Measurements from ENCODE around the gene ROPN1L. TPM values are rescaled to one million over a fixed set of nuclear protein-coding genes. Genes with fewer than 3 reads are reported as not detected.

ROPN1L gene
- total RNA-seq, 1 experiment from 2014 or later: 0.82 TPM

DNA sequence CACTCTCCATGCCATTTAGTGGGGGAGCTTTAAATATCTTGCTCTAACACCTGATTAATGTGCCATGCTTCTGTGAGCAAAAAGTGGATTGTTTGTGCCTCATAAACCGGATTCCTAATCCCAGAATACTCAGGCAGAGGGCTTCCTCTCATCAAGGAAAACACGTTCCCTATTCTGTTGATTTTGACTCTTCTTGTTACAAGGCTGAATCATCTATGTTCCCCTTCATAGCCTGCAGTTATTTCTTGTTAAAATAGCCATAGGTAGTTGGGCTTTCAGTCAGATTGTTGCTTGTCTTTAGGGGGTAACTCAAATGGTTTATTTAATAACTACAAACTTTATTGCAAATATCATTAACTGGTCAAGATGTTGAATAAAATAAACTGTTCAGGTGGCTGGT is 26.6 kb downstream of the ROPN1L start:
- Mint-ChIP-seq H3K27me3 (ENCODE audit: insufficient read depth, unreplicated experiment) (no peaks in the 10 kb centered on the region), H3K36me3 (ENCODE audit: insufficient read depth, unreplicated experiment) (no peaks in the 10 kb centered on the region), H3K4me1 (ENCODE audit: insufficient read depth, unreplicated experiment) (peaks cover 24% of the 10 kb centered on the region), H3K4me3 (ENCODE audit: unreplicated experiment) (no peak overlapping the region), H3K27ac (ENCODE audit: low read depth, unreplicated experiment) (no peak overlapping the region), H3K9me3 (ENCODE audit: unreplicated experiment) (peaks cover 5% of the 10 kb centered on the region)
- CTCF ChIA-PET: interaction anchor here (0.5 to 1.2 kb wide), 4 partner anchors 16 to 124 kb away, joined by 3 to 5 read pairs (median 4); no protein-coding TSS in a partner anchor
- intact Hi-C loops (cut with micrococcal nuclease): no loop called here
- no peak for DNase-seq (ENCODE audit: unreplicated experiment)
- TF ChIP-seq, protein P1, sequence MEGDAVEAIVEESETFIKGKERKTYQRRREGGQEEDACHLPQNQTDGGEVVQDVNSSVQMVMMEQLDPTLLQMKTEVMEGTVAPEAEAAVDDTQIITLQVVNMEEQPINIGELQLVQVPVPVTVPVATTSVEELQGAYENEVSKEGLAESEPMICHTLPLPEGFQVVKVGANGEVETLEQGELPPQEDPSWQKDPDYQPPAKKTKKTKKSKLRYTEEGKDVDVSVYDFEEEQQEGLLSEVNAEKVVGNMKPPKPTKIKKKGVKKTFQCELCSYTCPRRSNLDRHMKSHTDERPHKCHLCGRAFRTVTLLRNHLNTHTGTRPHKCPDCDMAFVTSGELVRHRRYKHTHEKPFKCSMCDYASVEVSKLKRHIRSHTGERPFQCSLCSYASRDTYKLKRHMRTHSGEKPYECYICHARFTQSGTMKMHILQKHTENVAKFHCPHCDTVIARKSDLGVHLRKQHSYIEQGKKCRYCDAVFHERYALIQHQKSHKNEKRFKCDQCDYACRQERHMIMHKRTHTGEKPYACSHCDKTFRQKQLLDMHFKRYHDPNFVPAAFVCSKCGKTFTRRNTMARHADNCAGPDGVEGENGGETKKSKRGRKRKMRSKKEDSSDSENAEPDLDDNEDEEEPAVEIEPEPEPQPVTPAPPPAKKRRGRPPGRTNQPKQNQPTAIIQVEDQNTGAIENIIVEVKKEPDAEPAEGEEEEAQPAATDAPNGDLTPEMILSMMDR (IDR thresholded peaks at IDR 0.05; ENCODE audit: unreplicated experiment): no peak
- no TSS peak for BruUV-seq (replicated peaks)
- POLR2A ChIA-PET: no interaction called here

DNA sequence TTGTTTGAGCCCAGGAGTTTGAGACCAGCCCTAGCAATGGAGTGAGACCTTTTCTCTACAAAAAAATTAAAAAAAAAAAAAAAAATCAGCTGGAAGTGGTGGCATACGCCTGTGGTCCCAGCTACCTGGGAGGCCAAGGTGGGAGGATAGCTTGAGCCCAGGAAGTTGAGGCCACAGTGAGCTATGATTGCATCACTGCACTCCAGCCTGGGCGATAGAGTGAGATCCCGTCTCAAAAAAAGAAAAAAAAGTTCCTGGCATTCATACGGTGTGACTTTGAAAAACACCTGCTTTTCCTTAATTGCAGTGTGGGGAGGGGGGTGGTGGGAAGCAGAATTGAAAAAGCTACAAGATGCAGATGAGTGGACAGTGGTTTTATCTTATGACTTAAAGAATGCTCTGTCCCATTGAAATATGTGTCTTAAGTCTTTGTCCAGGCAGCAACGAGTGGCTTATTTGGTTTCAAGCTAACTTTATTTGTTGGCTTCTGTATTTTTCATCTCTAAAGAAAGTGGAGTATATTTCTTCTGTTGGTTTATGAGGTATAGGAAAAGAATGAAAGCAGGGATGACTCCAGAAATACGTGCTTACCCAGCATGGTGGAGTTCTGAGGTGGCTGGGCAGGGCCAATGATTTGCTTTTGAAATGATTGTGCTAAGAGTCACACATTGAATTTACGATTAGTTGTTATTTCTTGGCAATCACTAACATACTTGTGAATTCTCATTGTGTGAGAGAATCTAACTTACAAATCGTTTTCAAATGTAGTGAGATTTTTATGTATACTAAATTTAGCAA is 27.8 kb downstream of the ROPN1L start:
- intact Hi-C loops (cut with micrococcal nuclease): no loop called here
- Mint-ChIP-seq H3K36me3 (ENCODE audit: insufficient read depth, unreplicated experiment) (no peaks in the 10 kb centered on the region), H3K27ac (ENCODE audit: low read depth, unreplicated experiment) (peak overlapping the region; percentile 16), H3K4me3 (ENCODE audit: unreplicated experiment) (no peak overlapping the region), H3K27me3 (ENCODE audit: insufficient read depth, unreplicated experiment) (no peaks in the 10 kb centered on the region), H3K9me3 (ENCODE audit: unreplicated experiment) (peaks cover 8% of the 10 kb centered on the region), H3K4me1 (ENCODE audit: insufficient read depth, unreplicated experiment) (peaks cover 20% of the 10 kb centered on the region)
- POLR2A ChIA-PET: interaction anchor here (0.8 kb wide), 1 partner anchor 9 kb away, joined by 4 read pairs; no protein-coding TSS in a partner anchor
- TF ChIP-seq, protein P1 (IDR thresholded peaks at IDR 0.05; ENCODE audit: unreplicated experiment): no peak
- CTCF ChIA-PET: interaction anchor here (1.2 kb wide), 1 partner anchor 17 kb away, joined by 5 read pairs; no protein-coding TSS in a partner anchor
- DNase-seq (ENCODE audit: unreplicated experiment): no peak
- BruUV-seq (replicated peaks): no TSS peak

DNA sequence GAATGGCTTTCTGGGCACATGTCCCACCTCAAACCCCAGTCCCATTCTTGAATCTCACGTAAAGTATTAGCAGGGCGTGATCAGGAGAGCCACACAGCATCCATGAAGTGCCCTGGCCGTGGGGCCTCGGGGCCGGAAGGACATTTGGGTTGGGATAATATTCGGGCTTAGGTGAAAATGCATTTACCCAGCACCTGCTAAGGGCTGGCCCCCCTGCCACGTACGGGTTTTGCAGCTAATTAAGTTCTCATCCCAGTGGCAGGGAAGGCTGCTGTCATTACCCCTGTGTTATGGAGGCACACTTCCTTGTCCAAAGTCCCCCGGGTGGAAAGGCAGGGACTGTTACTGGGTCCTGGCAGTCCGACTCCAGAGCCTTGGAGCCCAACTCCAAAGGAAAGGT is 29.0 kb downstream of the ROPN1L start:
- peaks cover 20% of the 10 kb centered on the region for H3K4me1 Mint-ChIP-seq (ENCODE audit: insufficient read depth, unreplicated experiment)
- H3K36me3 Mint-ChIP-seq (ENCODE audit: insufficient read depth, unreplicated experiment): no peaks in the 10 kb centered on the region
- H3K9me3 Mint-ChIP-seq (ENCODE audit: unreplicated experiment): peaks cover 8% of the 10 kb centered on the region
- H3K27me3 Mint-ChIP-seq (ENCODE audit: insufficient read depth, unreplicated experiment): no peaks in the 10 kb centered on the region
- TF ChIP-seq, protein P1 (IDR thresholded peaks at IDR 0.05; ENCODE audit: unreplicated experiment): no peak
- intact Hi-C loops (cut with micrococcal nuclease): no loop called here
- H3K27ac Mint-ChIP-seq (ENCODE audit: low read depth, unreplicated experiment): no peak overlapping the region
- CTCF ChIA-PET: no interaction called here
- no peak overlapping the region for H3K4me3 Mint-ChIP-seq (ENCODE audit: unreplicated experiment)
- DNase-seq (ENCODE audit: unreplicated experiment): no peak
- POLR2A ChIA-PET: no interaction called here
- no TSS peak for BruUV-seq (replicated peaks)

DNA sequence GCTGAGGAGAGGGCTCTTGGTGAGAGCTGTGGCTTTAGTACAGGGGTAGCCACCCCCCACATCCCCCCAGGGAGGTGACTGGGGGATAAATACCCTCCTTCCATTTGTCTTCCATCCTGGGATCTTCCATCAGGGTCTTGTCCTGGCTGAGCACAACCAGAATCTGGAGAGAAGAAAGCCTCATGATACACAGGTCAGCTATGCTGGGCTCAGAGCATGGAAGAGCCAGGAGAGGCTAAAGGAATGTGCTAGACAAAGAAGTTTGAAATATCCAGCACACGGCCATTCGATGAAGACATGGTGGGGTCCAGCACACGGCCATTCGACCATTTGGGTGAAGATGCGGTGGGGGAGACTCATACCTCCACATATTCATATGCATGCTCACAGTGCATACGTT is 30.0 kb downstream of the ROPN1L start:
- H3K9me3 Mint-ChIP-seq (ENCODE audit: unreplicated experiment): peaks cover 8% of the 10 kb centered on the region
- BruUV-seq (replicated peaks): no TSS peak
- no peak for DNase-seq (ENCODE audit: unreplicated experiment)

More for the DNA sequence above, 30.0 kb downstream of the ROPN1L start:
- Mint-ChIP-seq H3K4me3 (ENCODE audit: unreplicated experiment) (no peak overlapping the region), H3K27ac (ENCODE audit: low read depth, unreplicated experiment) (no peak overlapping the region), H3K27me3 (ENCODE audit: insufficient read depth, unreplicated experiment) (no peaks in the 10 kb centered on the region), H3K36me3 (ENCODE audit: insufficient read depth, unreplicated experiment) (no peaks in the 10 kb centered on the region), H3K4me1 (ENCODE audit: insufficient read depth, unreplicated experiment) (peaks cover 19% of the 10 kb centered on the region)
- CTCF ChIA-PET: no interaction called here
- POLR2A ChIA-PET: interaction anchor here (0.8 kb wide), 1 partner anchor 11 kb away, joined by 3 read pairs; no protein-coding TSS in a partner anchor
- TF ChIP-seq, protein P1 (IDR thresholded peaks at IDR 0.05; ENCODE audit: unreplicated experiment): no peak
- intact Hi-C loops (cut with micrococcal nuclease): no loop called here
